ENCODE data around the gene EEF1A2. TPM values are rescaled to one million over a fixed set of nuclear protein-coding genes. Genes with fewer than 3 reads are reported as not detected.

The EEF1A2 gene
- total RNA-seq, 1 donor from 2014 or later: 0.54 TPM

DNA sequence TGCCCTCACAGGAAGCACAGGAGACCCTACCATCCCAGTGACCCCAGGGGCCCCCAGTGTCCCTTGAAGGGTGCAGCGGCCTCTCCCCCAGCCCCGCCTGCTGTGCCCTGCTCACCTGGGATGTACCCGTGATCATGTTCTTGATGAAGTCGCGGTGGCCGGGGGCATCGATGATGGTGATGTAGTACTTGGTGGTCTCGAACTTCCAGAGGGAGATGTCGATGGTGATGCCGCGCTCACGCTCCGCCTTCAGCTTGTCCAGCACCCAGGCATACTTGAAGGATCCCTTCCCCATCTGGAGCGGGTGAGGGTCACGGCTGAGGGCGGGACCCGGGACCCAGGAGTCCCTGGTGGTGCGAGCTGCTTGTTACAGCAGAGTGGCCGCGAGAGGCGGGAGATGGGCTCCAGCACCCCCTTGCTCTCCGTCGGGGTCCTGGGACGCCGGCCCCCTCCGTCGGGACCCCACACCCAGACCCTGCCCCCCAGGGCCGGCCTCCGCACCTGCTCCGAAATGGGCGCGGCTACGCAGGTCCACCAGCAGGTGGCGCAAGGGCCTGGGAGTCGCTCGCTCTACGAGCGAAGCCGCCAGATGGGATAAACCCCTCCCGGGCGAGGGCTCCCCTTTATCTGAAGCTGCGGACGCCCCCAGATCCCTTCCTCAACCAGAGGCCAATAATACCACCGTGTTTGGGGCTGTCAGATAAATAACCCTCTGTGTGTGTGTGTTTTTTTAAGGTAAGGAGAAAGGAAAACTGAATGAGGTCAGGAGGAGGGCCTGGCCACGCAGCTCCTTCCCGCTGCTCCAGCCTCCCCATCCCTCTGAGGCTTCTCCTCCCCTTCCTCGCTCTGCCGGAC, 2.9 kb downstream of the EEF1A2 start:
- Mint-ChIP-seq H3K27ac (no peak overlapping the region), H3K4me3 (peak overlapping the region; percentile 50), H3K27me3 (ENCODE audit: insufficient read depth, low read depth) (peaks cover 29% of the 10 kb centered on the region), H3K9me3 (peaks cover 7% of the 10 kb centered on the region), H3K36me3 (peaks cover 3% of the 10 kb centered on the region), H3K4me1 (peaks cover 8% of the 10 kb centered on the region)
- Histone ChIP-seq H3K27ac (no peak overlapping the region), H3K79me2 (ENCODE audit: low read depth) (no peaks in the 10 kb centered on the region), H3K9ac (no peak overlapping the region), H3K4me1 (no peaks in the 10 kb centered on the region), H3K4me2 (no peak overlapping the region), H3K36me3 (no peaks in the 10 kb centered on the region), H3F3A (ENCODE audit: low read depth) (peaks cover 3% of the 10 kb centered on the region), H2AFZ (replicated peaks) (no peak overlapping the region), H3K27me3 (peaks cover 66% of the 10 kb centered on the region), H3K4me3 (no peak overlapping the region), H4K20me1 (ENCODE audit: low read depth) (peaks cover 20% of the 10 kb centered on the region), H3K9me3 (ENCODE audit: low read depth) (no peaks in the 10 kb centered on the region)
- DNase-seq (ENCODE audit: low spot score): peak; percentile 88
- TF ChIP-seq EZH2 (IDR thresholded peaks at IDR 0.05): no peak
- peak; percentile 28 for TF ChIP-seq EZH2phosphoT487 (IDR thresholded peaks at IDR 0.05)
- TF ChIP-seq, protein P1, sequence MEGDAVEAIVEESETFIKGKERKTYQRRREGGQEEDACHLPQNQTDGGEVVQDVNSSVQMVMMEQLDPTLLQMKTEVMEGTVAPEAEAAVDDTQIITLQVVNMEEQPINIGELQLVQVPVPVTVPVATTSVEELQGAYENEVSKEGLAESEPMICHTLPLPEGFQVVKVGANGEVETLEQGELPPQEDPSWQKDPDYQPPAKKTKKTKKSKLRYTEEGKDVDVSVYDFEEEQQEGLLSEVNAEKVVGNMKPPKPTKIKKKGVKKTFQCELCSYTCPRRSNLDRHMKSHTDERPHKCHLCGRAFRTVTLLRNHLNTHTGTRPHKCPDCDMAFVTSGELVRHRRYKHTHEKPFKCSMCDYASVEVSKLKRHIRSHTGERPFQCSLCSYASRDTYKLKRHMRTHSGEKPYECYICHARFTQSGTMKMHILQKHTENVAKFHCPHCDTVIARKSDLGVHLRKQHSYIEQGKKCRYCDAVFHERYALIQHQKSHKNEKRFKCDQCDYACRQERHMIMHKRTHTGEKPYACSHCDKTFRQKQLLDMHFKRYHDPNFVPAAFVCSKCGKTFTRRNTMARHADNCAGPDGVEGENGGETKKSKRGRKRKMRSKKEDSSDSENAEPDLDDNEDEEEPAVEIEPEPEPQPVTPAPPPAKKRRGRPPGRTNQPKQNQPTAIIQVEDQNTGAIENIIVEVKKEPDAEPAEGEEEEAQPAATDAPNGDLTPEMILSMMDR (IDR thresholded peaks at IDR 0.05): peak; percentile 95

DNA sequence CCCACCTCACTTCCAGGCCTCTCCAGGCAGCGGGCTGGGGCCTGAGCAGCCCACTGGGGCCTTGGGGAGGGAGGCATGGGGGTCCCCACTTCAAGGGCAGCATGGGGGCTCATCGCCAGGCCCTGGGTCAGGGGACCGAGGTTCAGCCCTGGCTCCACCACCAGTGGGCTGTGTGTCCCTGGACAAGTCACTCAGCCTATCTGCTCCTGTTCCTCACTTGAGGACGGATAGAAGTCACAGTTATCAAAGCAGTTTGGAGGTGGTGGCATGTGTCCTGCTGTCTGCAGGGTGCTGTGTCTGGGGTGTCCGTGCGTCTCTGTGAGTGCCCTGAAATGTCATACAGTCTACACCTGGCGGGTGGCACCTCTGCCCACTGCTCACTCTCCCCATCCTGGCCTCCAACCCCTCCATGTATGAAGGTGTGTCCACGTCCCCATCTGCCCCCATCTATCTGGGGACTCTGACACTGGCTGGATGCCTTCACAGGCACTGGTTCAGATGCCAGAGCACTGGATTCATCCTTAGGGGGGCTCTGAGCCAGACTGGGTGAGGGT, 3.6 kb downstream of the EEF1A2 start:
- TF ChIP-seq EZH2 (IDR thresholded peaks at IDR 0.05) (no peak), EZH2phosphoT487 (IDR thresholded peaks at IDR 0.05) (no peak)
- TF ChIP-seq, protein P1 (IDR thresholded peaks at IDR 0.05): no peak
- no peak overlapping the region for H3K4me2 ChIP-seq
- peaks cover 3% of the 10 kb centered on the region for H3K36me3 Mint-ChIP-seq
- H3K27me3 Mint-ChIP-seq (ENCODE audit: insufficient read depth, low read depth): peaks cover 30% of the 10 kb centered on the region
- no peak overlapping the region for H3K9ac ChIP-seq
- no peak overlapping the region for H2AFZ ChIP-seq (replicated peaks)
- H3F3A ChIP-seq (ENCODE audit: low read depth): no peaks in the 10 kb centered on the region
- H3K4me1 ChIP-seq: no peaks in the 10 kb centered on the region
- H3K27me3 ChIP-seq: peaks cover 65% of the 10 kb centered on the region
- H3K79me2 ChIP-seq (ENCODE audit: low read depth): no peaks in the 10 kb centered on the region
- H3K27ac ChIP-seq: no peak overlapping the region
- no peaks in the 10 kb centered on the region for H3K9me3 ChIP-seq (ENCODE audit: low read depth)
- no peak overlapping the region for H3K4me3 ChIP-seq
- DNase-seq (ENCODE audit: low spot score): no peak
- no peaks in the 10 kb centered on the region for H3K36me3 ChIP-seq
- no peak overlapping the region for H3K27ac Mint-ChIP-seq
- peaks cover 8% of the 10 kb centered on the region for H3K4me1 Mint-ChIP-seq
- peaks cover 18% of the 10 kb centered on the region for H4K20me1 ChIP-seq (ENCODE audit: low read depth)
- no peak overlapping the region for H3K4me3 Mint-ChIP-seq
- peaks cover 7% of the 10 kb centered on the region for H3K9me3 Mint-ChIP-seq

DNA sequence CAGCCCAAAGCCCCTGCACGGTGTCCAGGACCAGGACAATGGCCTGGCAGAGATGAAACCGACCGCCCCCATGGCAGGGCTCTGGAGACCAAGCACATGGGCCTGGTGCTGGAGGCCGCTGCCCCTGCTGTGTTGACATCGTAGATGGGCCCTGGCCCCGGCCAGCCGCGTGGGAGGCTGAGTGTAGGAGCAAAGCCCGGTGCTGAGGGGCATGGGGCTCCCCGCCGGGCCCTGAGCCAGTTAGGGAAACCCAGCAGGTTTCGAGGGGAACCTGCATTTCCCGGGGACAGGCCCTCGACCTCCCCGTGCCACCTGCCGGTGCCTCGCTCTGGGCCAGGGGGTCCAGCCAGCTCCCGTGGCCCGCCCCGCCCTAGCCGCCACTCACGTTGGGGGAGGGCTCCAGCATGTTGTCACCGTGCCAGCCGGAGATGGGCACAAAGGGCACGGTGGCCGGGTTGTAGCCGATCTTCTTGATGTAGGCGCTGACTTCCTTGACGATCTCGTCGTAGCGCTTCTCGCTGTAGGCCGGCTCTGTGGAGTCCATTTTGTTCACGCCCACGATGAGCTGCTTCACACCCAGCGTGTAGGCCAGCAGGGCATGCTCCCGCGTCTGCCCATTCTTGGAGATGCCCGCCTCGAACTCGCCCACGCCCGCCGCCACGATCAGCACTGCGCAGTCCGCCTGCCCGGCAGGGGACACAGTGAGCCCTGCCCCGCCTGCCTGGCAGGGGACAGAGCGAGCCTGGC, 4.3 kb downstream of the EEF1A2 start:
- H3K9me3 Mint-ChIP-seq: peaks cover 7% of the 10 kb centered on the region
- H3F3A ChIP-seq (ENCODE audit: low read depth): no peaks in the 10 kb centered on the region
- no peak overlapping the region for H3K4me2 ChIP-seq
- H3K27ac Mint-ChIP-seq: no peak overlapping the region
- no peak overlapping the region for H3K27ac ChIP-seq
- no peaks in the 10 kb centered on the region for H3K4me1 ChIP-seq
- no peak overlapping the region for H3K4me3 Mint-ChIP-seq
- H3K27me3 ChIP-seq: peaks cover 65% of the 10 kb centered on the region
- no peaks in the 10 kb centered on the region for H3K36me3 ChIP-seq
- TF ChIP-seq EZH2 (IDR thresholded peaks at IDR 0.05): no peak
- TF ChIP-seq EZH2phosphoT487 (IDR thresholded peaks at IDR 0.05): no peak
- TF ChIP-seq, protein P1 (IDR thresholded peaks at IDR 0.05): no peak
- H4K20me1 ChIP-seq (ENCODE audit: low read depth): peaks cover 17% of the 10 kb centered on the region
- no peaks in the 10 kb centered on the region for H3K79me2 ChIP-seq (ENCODE audit: low read depth)
- H3K4me3 ChIP-seq: no peak overlapping the region
- DNase-seq (ENCODE audit: low spot score): no peak
- peaks cover 34% of the 10 kb centered on the region for H3K27me3 Mint-ChIP-seq (ENCODE audit: insufficient read depth, low read depth)
- no peak overlapping the region for H3K9ac ChIP-seq
- H3K9me3 ChIP-seq (ENCODE audit: low read depth): no peaks in the 10 kb centered on the region
- peaks cover 3% of the 10 kb centered on the region for H3K36me3 Mint-ChIP-seq
- peaks cover 8% of the 10 kb centered on the region for H3K4me1 Mint-ChIP-seq
- H2AFZ ChIP-seq (replicated peaks): no peak overlapping the region
